ENCODE measurements around the gene PCDHGB4.
"Not testable (repeated sequence)": the region's sequence is repeated elsewhere in the genome, so short reads cannot be mapped to it uniquely, and the experiment has no call there.

Gene PCDHGB4

GRCh38 chr5:141371572-141372475 is 15.7 kb upstream of the PCDHGB4 start:
- ChIA-PET POLR2A (no interaction called here), CTCF (interaction anchor here (0.9 to 3.3 kb wide), 8 partner anchors 16 to 194 kb away, joined by 3 to 22 read pairs (median 6); partner anchors contain the start of genes PCDHGA2, PCDHGA4, PCDHGB1 and PCDHGB5)
- Histone ChIP-seq H3K9me3 (ENCODE audit: control insufficient read depth, insufficient read depth, low read depth, low read length) (no peaks in the 10 kb centered on the region; the same call in 1 of the 2 replicates), H3K36me3 (ENCODE audit: control insufficient read depth in 2 of 2, insufficient read depth in 1 of 2, low read length in 2 of 2) (no peaks in the 10 kb centered on the region), H3K4me1 (ENCODE audit: control insufficient read depth, insufficient read depth, low read length) (no peaks in the 10 kb centered on the region), H3K27ac (ENCODE audit: extremely low read depth, low read depth, low read length) (no peak overlapping the region), H3K4me3 (ENCODE audit: low read depth, low read length) (no peak overlapping the region)
- no peak for TF ChIP-seq BCL11A (tag by site-specific recombination; IDR thresholded peaks at IDR 0.05; ENCODE audit: low read depth)

GRCh38 chr5:141373673-141374317 is 13.7 kb upstream of the PCDHGB4 start, which contains the start of gene PCDHGA6:
Gene PCDHGA6 (plus strand): TSS chr5:141373891. CDS start chr5:141374084, 193 bp downstream.
- POLR2A ChIA-PET = no interaction called here
- Histone ChIP-seq H3K27ac (ENCODE audit: extremely low read depth, low read depth, low read length) (no peak within 1 kb of the TSS), H3K9me3 (ENCODE audit: control insufficient read depth, insufficient read depth, low read depth, low read length) (no peaks in the 10 kb centered on the region; the same call in 1 of the 2 replicates), H3K4me3 (ENCODE audit: low read depth, low read length) (no peak within 1 kb of the TSS), H3K4me1 (ENCODE audit: control insufficient read depth, insufficient read depth, low read length) (no peaks in the 10 kb centered on the region), H3K36me3 (ENCODE audit: control insufficient read depth in 2 of 2, insufficient read depth in 1 of 2, low read length in 2 of 2) (no peaks in the 10 kb centered on the region)
- CTCF ChIA-PET = interaction anchor here (0.5 to 3.3 kb wide), 20 partner anchors 18 to 591 kb away, joined by 3 to 14 read pairs (median 4); partner anchors contain the start of genes PCDHB11, PCDHB15, PCDHGA11 and PCDHGA8
- no peak for TF ChIP-seq ZNF768 (tag by site-specific recombination; IDR thresholded peaks at IDR 0.05)
- no peak for TF ChIP-seq ZNF549 (tag by site-specific recombination; IDR thresholded peaks at IDR 0.05)
- TF ChIP-seq ZNF37A (tag by site-specific recombination; IDR thresholded peaks at IDR 0.05) = no peak
- no peak for TF ChIP-seq ZBTB20 (tag by site-specific recombination; IDR thresholded peaks at IDR 0.05)
- TF ChIP-seq ZNF654 (tag by site-specific recombination; IDR thresholded peaks at IDR 0.05; ENCODE audit: low read depth) = peak; percentile 48
- no peak for TF ChIP-seq ZNF335 (tag by site-specific recombination; conservative IDR thresholded peaks at IDR 0.05)
- no peak for TF ChIP-seq ZNF529 (tag by site-specific recombination; IDR thresholded peaks at IDR 0.05; ENCODE audit: insufficient replicate concordance)
- TF ChIP-seq ZNF2 (tag by site-specific recombination; IDR thresholded peaks at IDR 0.05) = 0 out of 2 replicates have a peak, but pooled peaks have one; percentile 45
- no peak for TF ChIP-seq ZNF248 (tag by site-specific recombination; IDR thresholded peaks at IDR 0.05)

- TF ChIP-seq, protein P1, sequence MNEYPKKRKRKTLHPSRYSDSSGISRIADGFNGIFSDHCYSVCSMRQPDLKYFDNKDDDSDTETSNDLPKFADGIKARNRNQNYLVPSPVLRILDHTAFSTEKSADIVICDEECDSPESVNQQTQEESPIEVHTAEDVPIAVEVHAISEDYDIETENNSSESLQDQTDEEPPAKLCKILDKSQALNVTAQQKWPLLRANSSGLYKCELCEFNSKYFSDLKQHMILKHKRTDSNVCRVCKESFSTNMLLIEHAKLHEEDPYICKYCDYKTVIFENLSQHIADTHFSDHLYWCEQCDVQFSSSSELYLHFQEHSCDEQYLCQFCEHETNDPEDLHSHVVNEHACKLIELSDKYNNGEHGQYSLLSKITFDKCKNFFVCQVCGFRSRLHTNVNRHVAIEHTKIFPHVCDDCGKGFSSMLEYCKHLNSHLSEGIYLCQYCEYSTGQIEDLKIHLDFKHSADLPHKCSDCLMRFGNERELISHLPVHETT (tag by site-specific recombination; IDR thresholded peaks at IDR 0.05) = no peak
- no peak for TF ChIP-seq ZNF350 (tag by site-specific recombination; IDR thresholded peaks at IDR 0.05)
- TF ChIP-seq ZNF10 (tag by site-specific recombination; IDR thresholded peaks at IDR 0.05) = no peak
- H3K27ac ChIP-seq (ENCODE audit: extremely low read depth, low read depth, low read length) = no peak overlapping the region
- POLR2A ChIA-PET = no interaction called here
- H3K4me3 ChIP-seq (ENCODE audit: low read depth, low read length) = no peak overlapping the region
- CTCF ChIA-PET = interaction anchor here (0.6 to 3.3 kb wide), 15 partner anchors 13 to 1614 kb away, joined by 3 to 14 read pairs (median 4); partner anchors contain the start of genes PCDHB11, PCDHB15, PCDHGA11 and PCDHGA8
- H3K36me3 ChIP-seq (ENCODE audit: control insufficient read depth in 2 of 2, insufficient read depth in 1 of 2, low read length in 2 of 2) = no peaks in the 10 kb centered on the region
- no peaks in the 10 kb centered on the region for H3K4me1 ChIP-seq (ENCODE audit: control insufficient read depth, insufficient read depth, low read length)
- H3K9me3 ChIP-seq (ENCODE audit: control insufficient read depth, insufficient read depth, low read depth, low read length) = no peaks in the 10 kb centered on the region; the same call in 1 of the 2 replicates
These were observed 12.9 kb upstream of the PCDHGB4 start for GRCh38 chr5:141374627-141375026.

DNA sequence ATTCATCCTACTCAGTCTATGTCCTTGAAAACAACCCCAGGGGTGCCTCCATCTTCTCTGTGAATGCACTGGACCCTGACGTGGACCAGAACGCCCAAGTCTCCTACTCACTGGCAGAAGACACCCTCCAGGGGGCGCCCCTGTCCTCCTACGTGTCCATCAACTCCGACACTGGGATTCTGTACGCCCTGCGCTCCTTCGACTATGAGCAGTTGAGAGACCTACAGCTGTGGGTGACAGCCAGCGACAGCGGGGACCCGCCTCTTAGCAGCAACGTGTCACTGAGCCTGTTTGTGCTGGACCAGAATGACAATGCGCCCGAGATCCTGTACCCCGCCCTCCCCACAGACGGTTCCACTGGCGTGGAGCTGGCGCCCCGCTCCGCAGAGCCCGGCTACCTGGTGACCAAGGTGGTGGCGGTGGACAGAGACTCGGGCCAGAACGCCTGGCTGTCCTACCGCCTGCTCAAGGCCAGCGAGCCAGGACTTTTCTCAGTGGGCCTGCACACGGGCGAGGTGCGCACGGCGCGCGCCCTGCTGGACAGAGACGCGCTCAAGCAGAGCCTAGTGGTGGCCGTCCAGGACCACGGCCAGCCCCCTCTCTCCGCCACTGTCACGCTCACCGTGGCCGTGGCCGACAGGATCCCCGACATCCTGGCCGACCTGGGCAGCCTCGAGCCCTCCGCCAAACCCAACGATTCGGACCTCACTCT is 11.9 kb upstream of the PCDHGB4 start:
- POLR2A ChIA-PET; H3K4me1 ChIP-seq (ENCODE audit: control insufficient read depth, insufficient read depth, low read length); H3K36me3 ChIP-seq (ENCODE audit: control insufficient read depth in 2 of 2, insufficient read depth in 1 of 2, low read length in 2 of 2); H3K27ac ChIP-seq (ENCODE audit: extremely low read depth, low read depth, low read length); H3K9me3 ChIP-seq (ENCODE audit: control insufficient read depth, insufficient read depth, low read depth, low read length); H3K4me3 ChIP-seq (ENCODE audit: low read depth, low read length): not testable (repeated sequence)
- CTCF ChIA-PET = interaction anchor here (0.7 to 3.3 kb wide), 4 partner anchors 22 to 188 kb away, joined by 3 to 11 read pairs (median 8); partner anchors contain the start of gene PCDHGB5
